ENCODE data around the gene ZNF45. TPM values are rescaled to one million over a fixed set of nuclear protein-coding genes. Genes with fewer than 3 reads are reported as not detected.
"Not testable (repeated sequence)": the region's sequence is repeated elsewhere in the genome, so short reads cannot be mapped to it uniquely, and the experiment has no call there.

Gene ZNF45
- total RNA-seq, result 10 to 100 TPM; 11.4 to 13.9 TPM

DNA sequence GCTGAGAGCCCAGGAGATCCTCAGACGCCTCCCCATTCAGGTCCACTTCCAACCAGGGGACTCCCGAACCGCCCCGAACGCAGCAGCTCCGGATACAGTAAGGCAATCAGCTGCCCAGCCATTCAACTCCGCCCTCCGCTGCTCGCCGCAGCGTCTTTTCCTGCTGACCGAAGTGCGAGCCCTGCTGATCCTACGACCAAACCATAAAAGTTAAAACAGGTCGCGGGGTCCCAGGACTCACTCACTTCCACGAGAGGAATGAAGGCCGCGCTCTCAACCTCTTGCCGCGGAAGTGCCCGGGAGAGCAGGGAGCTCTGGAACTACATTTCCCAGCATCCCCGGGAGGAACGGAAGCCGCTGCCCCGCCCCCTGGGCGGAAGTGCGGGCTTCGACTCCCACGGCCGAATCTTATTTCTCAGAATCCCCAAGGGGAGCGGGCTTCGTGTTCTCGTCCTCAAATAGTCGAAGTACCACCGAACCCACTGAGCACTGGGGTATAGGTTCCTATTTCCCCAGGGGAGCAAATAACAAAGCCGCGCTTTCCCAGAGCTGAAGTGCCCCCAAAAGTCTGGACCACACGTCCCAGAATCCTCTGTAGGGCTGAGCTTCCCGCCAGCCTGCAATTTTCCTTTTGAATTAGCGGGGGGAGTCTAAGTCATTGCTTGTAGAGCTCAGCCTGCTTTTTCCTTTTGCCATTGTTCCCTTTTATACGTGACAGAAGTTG lies at the start of gene ZNF45:
ZNF45 (minus strand) TSS at position 298 of the 724 bp plus-strand sequence. CDS start 13,097 bp downstream, outside the sequence.
- Mint-ChIP-seq H3K9me3 (peaks cover 4 to 10% of the 10 kb centered on the region in 2 donors), H3K4me1 (ENCODE audit: low read depth) (peaks cover 24% of the 10 kb centered on the region), H3K27ac (peak within 1 kb of the TSS; percentile 93), H3K36me3 (ENCODE audit: insufficient read depth in 2 of 2) (peaks cover 2 to 30% of the 10 kb centered on the region in 2 donors), H3K27me3 (ENCODE audit: low read depth) (no peaks in the 10 kb centered on the region), H3K4me3 (peak within 1 kb of the TSS; percentile 83 to 94)
- peak; percentile 90 to 91 for DNase-seq
- peak; percentile 97 for ATAC-seq (replicated peaks in 1 of 2)

DNA sequence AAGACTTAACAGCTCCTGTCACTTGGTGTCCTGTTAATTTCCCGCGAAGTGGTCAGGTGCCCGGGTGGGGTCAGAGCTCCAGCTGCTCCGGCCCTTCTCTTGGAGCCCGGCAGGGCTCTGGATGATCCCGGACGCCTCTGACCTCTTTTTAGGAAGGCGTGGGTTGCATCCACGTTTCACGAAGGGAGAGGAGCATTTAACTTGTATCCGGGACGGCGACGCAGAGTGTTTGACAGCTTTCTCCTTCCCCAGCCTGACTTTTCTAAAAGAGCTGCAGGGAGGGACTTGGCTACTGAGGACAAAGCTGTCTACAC lies 49.6 kb upstream of the ZNF45 start:
- H3K36me3 Mint-ChIP-seq (ENCODE audit: insufficient read depth in 2 of 2), result peaks cover 13 to 15% of the 10 kb centered on the region in 2 donors
- H3K27ac Mint-ChIP-seq, result peak overlapping the region; percentile 91
- H3K9me3 Mint-ChIP-seq, result peaks cover 2 to 15% of the 10 kb centered on the region in 2 donors
- DNase-seq (peak; percentile 2 to 8), ATAC-seq (replicated peaks in 1 of 2) (peak; percentile 17 to 38)
- H3K4me3 Mint-ChIP-seq, result peak overlapping the region; percentile 91 to 94
- no peaks in the 10 kb centered on the region for H3K27me3 Mint-ChIP-seq (ENCODE audit: low read depth)
- peaks cover 10% of the 10 kb centered on the region for H3K4me1 Mint-ChIP-seq (ENCODE audit: low read depth)

DNA sequence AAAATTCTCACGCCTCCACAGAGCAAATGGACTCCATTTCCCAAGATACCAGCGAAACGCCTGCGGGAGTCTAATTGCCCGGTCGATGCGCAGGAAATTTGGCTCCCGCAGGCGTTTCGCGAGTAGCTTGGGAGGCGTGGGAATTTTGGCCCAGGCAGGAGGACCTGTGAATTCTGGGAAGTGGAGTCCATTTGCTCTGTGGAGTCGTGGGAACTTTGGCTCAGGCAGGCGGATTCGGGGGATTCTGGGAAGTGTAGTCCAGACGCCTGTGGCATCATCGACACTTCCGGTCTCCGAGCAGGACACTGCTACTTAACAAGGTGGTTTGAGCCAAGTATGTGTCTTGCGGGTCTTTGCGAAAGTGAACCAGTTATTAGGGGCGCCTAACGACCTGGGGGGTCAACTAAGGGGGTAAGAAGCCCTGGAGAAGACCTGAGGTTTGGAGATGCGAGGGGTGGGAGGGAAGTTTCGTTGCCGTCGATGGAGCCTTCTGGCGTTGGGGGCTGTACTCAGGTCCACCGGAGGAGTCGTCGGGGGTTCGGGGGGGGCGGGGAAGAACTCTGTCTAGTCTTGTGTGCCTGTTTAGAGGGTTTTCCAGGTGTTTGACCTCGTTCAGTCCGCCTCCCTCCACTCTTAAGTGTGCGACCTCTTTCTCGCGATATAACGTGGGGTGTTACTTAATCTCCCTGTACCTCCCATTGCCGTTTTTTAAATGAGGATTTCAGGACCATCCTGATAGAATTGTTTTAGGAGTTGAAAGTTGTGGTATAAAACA lies 49.0 kb upstream of the ZNF45 start, which contains the start of gene ZNF155:
ZNF155 (plus strand) TSS at position 277 of the 775 bp plus-strand sequence. CDS start 4,356 bp downstream, outside the sequence.
- H3K9me3 Mint-ChIP-seq, result peaks cover 0 to 11% of the 10 kb centered on the region in 2 donors
- peak within 1 kb of the TSS; percentile 91 to 94 for H3K4me3 Mint-ChIP-seq
- peaks cover 10% of the 10 kb centered on the region for H3K4me1 Mint-ChIP-seq (ENCODE audit: low read depth)
- peaks cover 9 to 10% of the 10 kb centered on the region in 2 donors for H3K36me3 Mint-ChIP-seq (ENCODE audit: insufficient read depth in 2 of 2)
- ATAC-seq (replicated peaks in 1 of 2), result peak; percentile 95 to 98
- peak; percentile 69 to 72 for DNase-seq
- no peaks in the 10 kb centered on the region for H3K27me3 Mint-ChIP-seq (ENCODE audit: low read depth)
- H3K27ac Mint-ChIP-seq, result peak within 1 kb of the TSS; percentile 91

DNA sequence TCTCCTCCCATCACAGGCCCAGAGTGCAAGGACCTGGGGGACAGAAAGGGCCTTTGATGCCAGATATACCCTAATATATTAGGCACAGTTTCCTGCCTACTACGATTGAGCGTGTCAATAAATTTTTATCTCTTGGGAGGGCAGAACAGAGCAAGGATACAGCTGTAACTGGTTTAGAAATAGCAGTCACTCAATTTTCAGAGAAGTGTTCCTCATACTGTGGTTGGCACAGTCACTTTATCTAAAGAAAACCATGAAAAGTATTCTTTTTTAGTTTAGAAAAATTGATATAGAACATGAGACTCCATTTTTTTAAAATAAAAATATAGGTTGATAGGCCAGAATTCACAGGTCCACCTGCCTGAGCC lies 48.4 kb upstream of the ZNF45 start:
- no peaks in the 10 kb centered on the region for H3K27me3 Mint-ChIP-seq (ENCODE audit: low read depth)
- DNase-seq (no peak), ATAC-seq (replicated peaks in 1 of 2) (peak in 1 of 2 donors; percentile 6)
- H3K4me1 Mint-ChIP-seq (ENCODE audit: low read depth), result peaks cover 10% of the 10 kb centered on the region
- H3K4me3 Mint-ChIP-seq, result peak overlapping the region; percentile 74 to 77
- H3K9me3 Mint-ChIP-seq, result peaks cover 0 to 9% of the 10 kb centered on the region in 2 donors
- H3K36me3 Mint-ChIP-seq (ENCODE audit: insufficient read depth in 2 of 2), result peaks cover 4 to 6% of the 10 kb centered on the region in 2 donors
- H3K27ac Mint-ChIP-seq, result peak overlapping the region; percentile 76

DNA sequence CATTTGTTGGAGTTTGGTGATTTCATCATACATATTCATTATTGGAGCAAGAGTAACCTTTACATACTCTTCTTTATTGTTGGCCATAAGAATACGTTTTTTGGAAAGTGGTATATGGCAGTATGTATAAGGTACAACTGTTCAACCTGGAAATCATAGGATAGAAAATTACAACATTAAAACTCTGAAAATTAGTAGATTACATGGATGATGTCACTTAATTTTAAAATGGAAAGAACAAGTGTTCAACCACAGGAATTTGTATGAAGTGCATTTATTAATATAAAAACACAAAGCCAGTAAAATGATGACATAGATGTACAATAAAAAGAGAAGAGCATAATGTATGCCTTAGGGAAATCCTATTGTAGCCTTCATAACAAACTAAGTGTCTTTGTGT lies 41.6 kb upstream of the ZNF45 start:
- peaks cover 14 to 24% of the 10 kb centered on the region in 2 donors for H3K9me3 Mint-ChIP-seq
- H3K27ac Mint-ChIP-seq, result no peak overlapping the region
- ATAC-seq (replicated peaks in 1 of 2), result no peak
- no peaks in the 10 kb centered on the region for H3K27me3 Mint-ChIP-seq (ENCODE audit: low read depth)
- peaks cover 10 to 12% of the 10 kb centered on the region in 2 donors for H3K36me3 Mint-ChIP-seq (ENCODE audit: insufficient read depth in 2 of 2)
- H3K4me3 Mint-ChIP-seq, result no peak overlapping the region
- DNase-seq, result no peak
- no peaks in the 10 kb centered on the region for H3K4me1 Mint-ChIP-seq (ENCODE audit: low read depth)

DNA sequence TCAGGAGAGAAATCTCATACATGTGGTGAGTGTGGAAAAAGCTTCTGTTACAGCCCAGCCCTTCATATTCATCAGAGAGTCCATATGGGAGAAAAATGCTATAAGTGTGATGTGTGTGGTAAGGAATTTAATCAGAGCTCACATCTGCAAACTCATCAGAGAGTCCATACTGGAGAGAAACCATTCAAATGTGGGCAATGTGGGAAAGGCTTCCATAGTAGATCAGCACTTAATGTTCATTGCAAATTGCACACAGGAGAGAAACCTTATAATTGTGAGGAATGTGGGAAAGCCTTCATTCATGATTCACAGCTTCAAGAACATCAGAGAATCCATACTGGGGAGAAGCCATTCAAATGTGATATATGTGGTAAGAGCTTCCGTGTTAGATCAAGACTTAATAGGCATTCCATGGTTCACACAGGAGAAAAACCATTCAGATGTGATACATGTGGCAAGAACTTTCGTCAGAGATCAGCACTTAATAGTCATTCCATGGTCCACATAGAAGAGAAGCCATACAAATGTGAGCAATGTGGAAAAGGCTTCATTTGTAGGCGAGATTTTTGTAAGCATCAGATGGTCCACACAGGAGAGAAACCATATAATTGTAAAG lies 31.1 kb upstream of the ZNF45 start:
- Mint-ChIP-seq H3K4me3 (no peak overlapping the region), H3K36me3 (ENCODE audit: insufficient read depth in 2 of 2) (peaks cover 38 to 64% of the 10 kb centered on the region in 2 donors), H3K4me1 (ENCODE audit: low read depth) (no peaks in the 10 kb centered on the region), H3K27ac (no peak overlapping the region), H3K27me3 (ENCODE audit: low read depth) (no peaks in the 10 kb centered on the region), H3K9me3 (peaks cover 31 to 35% of the 10 kb centered on the region in 2 donors)
- ATAC-seq (replicated peaks in 1 of 2) (no peak), DNase-seq (no peak)

DNA sequence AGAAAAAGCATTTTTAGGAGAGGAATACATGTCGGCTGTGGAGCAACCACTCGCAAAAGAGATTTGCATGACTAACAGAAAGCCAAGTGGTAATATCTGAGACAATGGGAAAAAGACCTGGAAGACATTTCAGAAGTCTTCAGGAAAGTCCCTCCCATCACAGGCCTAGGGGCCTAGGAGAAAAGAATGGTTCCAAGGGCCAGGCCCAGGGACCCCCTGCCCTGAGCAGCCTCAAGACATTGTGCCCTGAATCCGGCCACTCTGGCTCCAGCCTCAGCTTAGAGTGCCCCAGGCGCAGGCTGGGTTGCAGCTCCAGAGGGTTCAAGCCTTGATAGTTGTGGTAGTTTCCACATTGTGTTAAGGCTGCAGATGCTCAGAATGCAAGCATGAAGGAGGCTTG lies 25.3 kb upstream of the ZNF45 start:
- H3K27ac Mint-ChIP-seq, result no peak overlapping the region
- H3K9me3 Mint-ChIP-seq, result peaks cover 19 to 23% of the 10 kb centered on the region in 2 donors
- peaks cover 21 to 39% of the 10 kb centered on the region in 2 donors for H3K36me3 Mint-ChIP-seq (ENCODE audit: insufficient read depth in 2 of 2)
- DNase-seq, result no peak
- H3K27me3 Mint-ChIP-seq (ENCODE audit: low read depth), result no peaks in the 10 kb centered on the region
- ATAC-seq (replicated peaks in 1 of 2), result no peak
- no peak overlapping the region for H3K4me3 Mint-ChIP-seq
- no peaks in the 10 kb centered on the region for H3K4me1 Mint-ChIP-seq (ENCODE audit: low read depth)

DNA sequence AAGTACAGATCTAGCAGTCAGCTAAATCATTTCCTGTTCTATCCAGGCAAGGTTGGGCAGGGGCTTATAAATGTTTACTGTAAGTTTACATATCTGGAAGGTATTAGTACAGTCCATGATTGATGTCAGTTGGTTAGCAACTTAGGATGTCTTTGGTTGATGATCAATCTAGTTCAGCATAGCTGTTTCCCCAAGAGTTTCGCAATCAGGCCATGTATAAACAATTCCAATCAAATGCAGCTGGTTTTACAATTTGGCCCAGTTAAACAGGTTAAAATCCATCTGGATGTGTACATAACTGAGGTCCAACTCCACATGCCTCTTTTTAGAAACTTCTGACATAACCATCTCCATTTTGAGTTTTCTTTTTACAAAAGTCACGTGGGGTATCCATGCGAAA lies 22.8 kb upstream of the ZNF45 start:
- no peak overlapping the region for H3K4me3 Mint-ChIP-seq
- H3K27me3 Mint-ChIP-seq (ENCODE audit: low read depth), result no peaks in the 10 kb centered on the region
- H3K36me3 Mint-ChIP-seq (ENCODE audit: insufficient read depth in 2 of 2), result peaks cover 13 to 25% of the 10 kb centered on the region in 2 donors
- H3K9me3 Mint-ChIP-seq, result peaks cover 13 to 14% of the 10 kb centered on the region in 2 donors
- H3K4me1 Mint-ChIP-seq (ENCODE audit: low read depth), result no peaks in the 10 kb centered on the region
- ATAC-seq (replicated peaks in 1 of 2), result no peak
- no peak for DNase-seq
- no peak overlapping the region for H3K27ac Mint-ChIP-seq

DNA sequence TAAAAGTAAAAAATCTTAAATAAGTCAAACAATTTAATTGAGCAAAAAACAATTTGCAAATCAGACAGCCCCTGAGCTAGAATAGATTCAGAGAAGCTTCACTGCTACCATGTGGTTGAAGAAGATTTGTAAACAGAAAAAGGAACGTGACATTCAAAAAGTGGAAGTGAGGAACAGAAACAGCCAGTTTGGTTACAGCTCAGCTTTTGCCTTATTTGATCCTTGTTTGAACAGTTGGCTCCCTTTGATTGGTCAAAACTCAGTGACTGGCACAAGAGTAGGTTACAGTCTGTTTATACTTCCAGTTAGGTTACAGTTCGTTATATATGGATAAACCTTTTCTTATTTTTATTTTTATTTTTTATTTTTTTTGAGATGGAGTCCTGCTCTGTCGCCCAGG lies 21.7 kb upstream of the ZNF45 start:
- Mint-ChIP-seq H3K9me3 (peaks cover 10 to 14% of the 10 kb centered on the region in 2 donors), H3K36me3 (ENCODE audit: insufficient read depth in 2 of 2) (peaks cover 17 to 21% of the 10 kb centered on the region in 2 donors), H3K4me3 (no peak overlapping the region), H3K27ac (no peak overlapping the region), H3K27me3 (ENCODE audit: low read depth) (no peaks in the 10 kb centered on the region), H3K4me1 (ENCODE audit: low read depth) (no peaks in the 10 kb centered on the region)
- DNase-seq (no peak), ATAC-seq (replicated peaks in 1 of 2) (no peak)

DNA sequence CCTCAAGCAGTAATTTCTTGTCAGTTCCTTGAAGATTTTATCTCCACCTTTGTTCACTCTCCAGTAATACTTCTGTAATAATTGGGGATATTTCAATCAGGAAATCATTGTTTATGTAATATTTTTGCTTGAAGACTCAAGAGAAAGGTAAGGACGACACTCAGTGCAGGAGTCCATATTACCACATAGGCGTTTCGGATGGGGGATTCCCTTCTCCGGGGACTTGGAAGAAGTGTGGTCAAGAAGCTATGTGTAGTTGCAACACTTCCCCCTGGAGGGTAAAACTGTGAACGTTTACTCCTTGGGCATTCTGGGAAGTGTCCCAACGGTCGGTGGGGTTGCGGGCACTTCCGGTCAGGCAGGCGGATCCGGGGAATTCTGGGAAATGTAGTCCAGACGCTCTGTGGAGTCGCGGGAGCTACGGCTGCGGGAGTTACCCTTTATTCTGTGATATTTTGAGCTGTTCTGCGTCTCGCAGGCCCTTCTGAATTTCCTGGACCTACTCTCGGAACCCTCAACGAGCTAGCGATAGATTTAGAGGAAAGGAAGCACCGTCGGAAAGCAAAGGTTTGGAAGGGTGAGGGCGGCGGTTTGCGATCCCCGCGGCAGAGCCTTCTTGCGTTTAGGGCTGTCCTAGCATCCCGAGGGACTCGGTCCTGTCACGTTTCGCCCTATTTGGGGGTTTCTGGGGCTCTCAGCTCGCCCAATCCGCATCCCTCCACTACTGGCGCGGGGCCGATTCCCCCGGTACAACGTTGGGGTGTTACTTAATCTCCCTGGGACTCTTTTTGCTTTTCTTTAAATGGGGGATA lies 16.0 kb upstream of the ZNF45 start, which contains the start of gene ZNF221:
ZNF221 (plus strand) TSS at position 395 of the 812 bp plus-strand sequence. CDS start 11,499 bp downstream, outside the sequence.
- Mint-ChIP-seq H3K27ac (peak within 1 kb of the TSS; percentile 97), H3K4me1 (ENCODE audit: low read depth) (peaks cover 4% of the 10 kb centered on the region), H3K27me3 (ENCODE audit: low read depth) (peaks cover 8% of the 10 kb centered on the region), H3K4me3 (peak within 1 kb of the TSS; percentile 93 to 100), H3K9me3 (peaks cover 21 to 28% of the 10 kb centered on the region in 2 donors), H3K36me3 (ENCODE audit: insufficient read depth in 2 of 2) (peaks cover 31 to 35% of the 10 kb centered on the region in 2 donors)
- DNase-seq (peak; percentile 75 to 77), ATAC-seq (replicated peaks in 1 of 2) (peak; percentile 94 to 97)

DNA sequence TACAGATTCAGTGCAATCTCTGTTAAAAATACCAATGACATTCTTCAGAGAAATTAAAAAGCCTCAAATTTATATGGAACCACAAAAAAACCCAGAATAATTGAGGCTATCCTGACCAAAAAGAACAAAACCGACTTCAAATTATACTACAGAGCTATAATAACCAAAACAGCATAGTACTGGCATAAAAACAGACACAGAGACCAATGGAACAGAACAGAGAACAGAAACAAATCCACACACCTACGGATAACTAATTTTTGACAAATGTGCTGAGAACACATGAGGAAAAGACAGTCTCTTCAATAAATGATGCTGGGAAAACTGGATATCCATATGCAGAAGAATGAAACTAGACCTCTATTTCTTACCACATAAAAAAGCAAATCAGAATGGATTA lies 14.7 kb upstream of the ZNF45 start:
- not testable (repeated sequence) for DNase-seq; H3K27ac Mint-ChIP-seq; H3K4me1 Mint-ChIP-seq (ENCODE audit: low read depth); ATAC-seq (replicated peaks in 1 of 2)
- Mint-ChIP-seq H3K36me3 (ENCODE audit: insufficient read depth in 2 of 2) (peaks cover 32% of the 10 kb centered on the region in 2 donors), H3K4me3 (peak overlapping the region in 1 of 2 donors; percentile 26), H3K9me3 (peaks cover 22 to 31% of the 10 kb centered on the region in 2 donors), H3K27me3 (ENCODE audit: low read depth) (peaks cover 12% of the 10 kb centered on the region)

DNA sequence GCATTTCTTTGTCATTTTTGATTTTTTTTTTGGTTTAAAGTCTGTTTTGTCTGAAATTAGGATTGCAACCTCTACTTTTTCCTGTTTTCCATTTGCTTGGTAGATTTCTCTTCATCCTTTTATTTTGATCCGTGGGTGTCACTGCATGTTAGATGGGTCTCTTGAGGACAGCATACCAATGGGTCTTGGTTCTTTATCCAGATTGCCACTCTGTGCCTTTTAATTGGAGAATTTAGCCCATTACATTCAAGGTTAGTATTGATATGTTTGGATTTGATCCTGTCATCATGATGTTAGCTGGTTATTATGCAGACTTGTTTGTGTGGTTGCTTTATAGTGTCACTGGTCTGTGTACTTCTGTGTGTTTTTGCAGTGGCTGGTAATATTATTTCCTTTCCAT lies 12.3 kb upstream of the ZNF45 start:
- H3K27ac Mint-ChIP-seq; ATAC-seq (replicated peaks in 1 of 2); H3K4me3 Mint-ChIP-seq; H3K4me1 Mint-ChIP-seq (ENCODE audit: low read depth); DNase-seq: not testable (repeated sequence)
- H3K9me3 Mint-ChIP-seq, result peaks cover 22 to 30% of the 10 kb centered on the region in 2 donors
- peaks cover 28% of the 10 kb centered on the region for H3K27me3 Mint-ChIP-seq (ENCODE audit: low read depth)
- H3K36me3 Mint-ChIP-seq (ENCODE audit: insufficient read depth in 2 of 2), result peaks cover 31% of the 10 kb centered on the region in 2 donors

All from activated T-cell treated with anti-CD3 and anti-CD28 coated beads, Interleukin-2, amount 50 U/mL, for 72 hours (primary cell).